Keratinocyte (primary cell): Measurements from ENCODE around the gene FLNB. TPM values are rescaled to one million over a fixed set of nuclear protein-coding genes. Genes with fewer than 3 reads are reported as not detected.

Source experiments
- DNase-seq: peaks from one replicate; pipeline ENCODE4 v3.0.0-alpha.2; 2011; ENCODE audit warnings: low read depth, missing footprints, low spot score
- FAIRE-seq: peaks from 2 replicates; lab custom pipeline; 2011; peaks lifted over from hg19 to GRCh38; lab: Jason Lieb, UNC
- H2AFZ ChIP-seq: 2 replicates; pipeline ENCODE4 v1.6.0; 2012; ENCODE audit warnings: low read length, control low read depth, inconsistent platforms; ENCODE audit not compliant: control insufficient read depth
- H3K27ac ChIP-seq: 2 replicates; pipeline ENCODE4 v1.5.1; 2011; ENCODE audit warnings: low read length; ENCODE audit not compliant: control insufficient read depth, insufficient read depth
- H3K27me3 ChIP-seq: 3 replicates; pipeline ENCODE4 v1.6.0; 2011; ENCODE audit warnings: low read length; ENCODE audit not compliant: control insufficient read depth, insufficient read depth; ENCODE audit errors: extremely low read depth
- H3K36me3 ChIP-seq, 2 experiments: 2 replicates in 1 of 2; 3 replicates in 1 of 2; pipeline ENCODE4 v1.5.1; 2011; ENCODE audit warnings: low read length in 2 of 2, mild to moderate bottlenecking in 1 of 2; ENCODE audit not compliant: control insufficient read depth in 2 of 2, insufficient read depth in 2 of 2; ENCODE audit errors: extremely low read depth in 1 of 2
- H3K4me1 ChIP-seq: 3 replicates; pipeline ENCODE4 v1.5.1; 2011; ENCODE audit warnings: low read length; ENCODE audit not compliant: control insufficient read depth, insufficient read depth; ENCODE audit errors: extremely low read depth
- H3K4me2 ChIP-seq: 3 replicates; pipeline ENCODE4 v1.6.0; 2011; ENCODE audit warnings: low read depth, low read length; ENCODE audit not compliant: control insufficient read depth, insufficient read depth; ENCODE audit errors: extremely low read depth
- H3K4me3 ChIP-seq, 3 experiments: fragments of 200-600 bp in 1 of 3; sonication (generic) in 1 of 3; 2 replicates in 2 of 3; 3 replicates in 1 of 3; pipeline ENCODE4 v1.5.1; 2011 to 2016; ENCODE audit warnings: low read length in 3 of 3, mild to moderate bottlenecking in 3 of 3, control low read depth in 2 of 3, inconsistent platforms in 1 of 3, low read depth in 1 of 3, mixed read lengths in 1 of 3, mixed run types in 1 of 3, moderate library complexity in 1 of 3; ENCODE audit not compliant: control insufficient read depth in 2 of 3, insufficient read depth in 2 of 3; ENCODE audit errors: extremely low read depth in 1 of 3
- H3K79me2 ChIP-seq: 2 replicates; pipeline ENCODE4 v1.6.0; 2012; ENCODE audit warnings: low read length; ENCODE audit not compliant: control insufficient read depth, insufficient read depth
- H3K9ac ChIP-seq: 3 replicates; pipeline ENCODE4 v1.6.0; 2011; ENCODE audit warnings: low read length; ENCODE audit not compliant: control insufficient read depth, insufficient read depth; ENCODE audit errors: extremely low read depth
- H3K9me1 ChIP-seq: 3 replicates; pipeline ENCODE4 v1.6.0; 2011; ENCODE audit warnings: low read length; ENCODE audit not compliant: control insufficient read depth, insufficient read depth; ENCODE audit errors: extremely low read depth
- H3K9me3 ChIP-seq: 2 replicates; pipeline ENCODE4 v1.5.1; 2012; ENCODE audit warnings: low read depth, low read length; ENCODE audit not compliant: control insufficient read depth
- H4K20me1 ChIP-seq: 3 replicates; pipeline ENCODE4 v1.6.0; 2011; ENCODE audit warnings: low read length; ENCODE audit not compliant: control insufficient read depth, insufficient read depth; ENCODE audit errors: extremely low read depth
- CTCF ChIP-seq, 3 experiments: IDR thresholded peaks in 1 of 3; conservative IDR thresholded peaks in 1 of 3; optimal IDR thresholded peaks in 1 of 3; 2 replicates in 2 of 3; 3 replicates in 1 of 3; pipeline versions ENCODE3 to v1.5.1; 2011; ENCODE audit warnings: low read length in 3 of 3, mild to moderate bottlenecking in 3 of 3, moderate library complexity in 2 of 3, control low read depth in 1 of 3, inconsistent platforms in 1 of 3; ENCODE audit not compliant: insufficient read depth in 2 of 3; ENCODE audit errors: extremely low read depth in 1 of 3
- EZH2 ChIP-seq: IDR thresholded peaks from one replicate; pipeline ENCODE4 v1.6.1; 2012; ENCODE audit warnings: inconsistent platforms, mild to moderate bottlenecking, low read length, moderate library complexity
- dilution Hi-C: fragments of 300-500 bp; cut with MboI; formaldehyde crosslinking; loops from one replicate; pipeline ENCODE4 v1.7.0; 2020; ENCODE audit warnings: low sequenced_read_pairs; ENCODE audit not compliant: extremely low pct_ligation_motif_present
- polyA plus RNA-seq, 5 experiments: library from polyadenylated mRNA; depleted of rRNA in 3 of 5; stranded (reverse) in 3 of 5; stranded (forward) in 1 of 5; unstranded in 1 of 5; fragments of >200 nt; gene quantifications; 1 replicate in 1 of 5; 2 replicates in 3 of 5; 3 replicates in 1 of 5; pipeline versions ENCODE4 v1.2.1 to v1.2.3, GENCODE V29; 2011 to 2012; ENCODE audit warnings: missing spikeins in 2 of 5, low read depth in 1 of 5, low replicate concordance in 1 of 5

The FLNB gene
- polyA plus RNA-seq, 1 donor (not counting 4 experiments of a cell fraction or from before 2014, with no cell fraction given), result 289 TPM

GRCh38 chr3:58106640-58107039 lies 98.4 kb downstream of the FLNB start:
- H3K9me1 ChIP-seq, result peaks cover 5% of the 10 kb centered on the region
- H3K9ac ChIP-seq, result no peak overlapping the region
- H4K20me1 ChIP-seq, result peaks cover 36% of the 10 kb centered on the region
- no peaks in the 10 kb centered on the region for H3K27me3 ChIP-seq
- DNase-seq (no peak), FAIRE-seq (no peak)
- no peak overlapping the region for H3K27ac ChIP-seq
- H3K79me2 ChIP-seq, result peaks cover 52% of the 10 kb centered on the region
- no peak overlapping the region for H3K4me2 ChIP-seq
- no peaks in the 10 kb centered on the region for H3K9me3 ChIP-seq
- H2AFZ ChIP-seq, result no peak overlapping the region
- H3K4me1 ChIP-seq, result peaks cover 38% of the 10 kb centered on the region
- TF ChIP-seq CTCF (optimal IDR thresholded peaks at IDR 0.05 in 1 of 3, IDR thresholded peaks at IDR 0.05 in 1 of 3, conservative IDR thresholded peaks at IDR 0.05 in 1 of 3; ENCODE audit: extremely low read depth in 1 of 3, insufficient read depth in 2 of 3, low read length in 3 of 3) (no peak), EZH2 (no peak)
- dilution Hi-C loops, result no loop called here
- H3K36me3 ChIP-seq, result peaks cover 58 to 84% of the 10 kb centered on the region in 2 experiments
- H3K4me3 ChIP-seq, result no peak overlapping the region

DNA sequence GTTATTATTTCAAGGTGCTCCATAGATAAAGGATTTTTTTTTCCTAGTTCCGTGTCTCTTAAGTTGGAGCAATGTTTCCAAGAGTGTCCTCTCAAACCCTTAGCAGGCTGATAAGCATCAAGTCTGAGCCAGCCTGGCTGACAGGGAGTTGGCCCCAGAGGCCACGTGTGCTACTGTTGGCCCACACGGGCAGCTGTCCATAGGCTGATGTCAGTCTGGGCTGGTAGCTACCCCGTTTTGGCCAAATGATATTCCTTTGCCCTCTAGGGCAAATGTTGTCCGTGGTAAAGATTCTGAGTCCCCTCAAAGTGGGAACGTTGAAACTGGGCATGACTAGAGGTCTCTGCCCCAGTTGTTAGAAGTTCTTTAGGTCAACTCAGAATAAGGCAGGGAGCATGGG lies 99.4 kb downstream of the FLNB start:
- FAIRE-seq, result no peak
- Histone ChIP-seq H3K9me1 (peaks cover 4% of the 10 kb centered on the region), H3K4me2 (no peak overlapping the region), H3K4me1 (peaks cover 28% of the 10 kb centered on the region), H3K9me3 (no peaks in the 10 kb centered on the region), H3K4me3 (no peak overlapping the region), H3K27ac (no peak overlapping the region), H3K79me2 (peaks cover 56% of the 10 kb centered on the region), H2AFZ (no peak overlapping the region), H4K20me1 (peaks cover 32% of the 10 kb centered on the region), H3K9ac (no peak overlapping the region), H3K36me3 (peaks cover 58 to 83% of the 10 kb centered on the region in 2 experiments), H3K27me3 (no peaks in the 10 kb centered on the region)
- DNase-seq, result no peak
- TF ChIP-seq EZH2 (no peak), CTCF (optimal IDR thresholded peaks at IDR 0.05 in 1 of 3, IDR thresholded peaks at IDR 0.05 in 1 of 3, conservative IDR thresholded peaks at IDR 0.05 in 1 of 3; ENCODE audit: extremely low read depth in 1 of 3, insufficient read depth in 2 of 3, low read length in 3 of 3) (no peak)
- dilution Hi-C loops, result no loop called here
